Ascending aorta (tissue), 2 donors: ENCODE data around the gene DHRS7B. TPM values are rescaled to one million over a fixed set of nuclear protein-coding genes. Genes with fewer than 3 reads are reported as not detected.

Experiments
- DNase-seq, 2 donors: peaks; one replicate each; pipeline ENCODE4 v3.0.0-alpha.2; 2019; ENCODE audit warnings: low spot score in 2 of 2
- H3K27ac ChIP-seq, 2 donors: fragments of 200-600 bp; sonication (generic); one replicate each; pipeline ENCODE4 v1.5.1; 2016 to 2017; ENCODE audit warnings: mild to moderate bottlenecking in 1 of 2
- H3K27me3 ChIP-seq: fragments of 200-600 bp; sonication (generic); one replicate; pipeline ENCODE4 v1.5.1; 2017
- H3K36me3 ChIP-seq, 2 donors: fragments of 200-600 bp; sonication (generic); one replicate each; pipeline ENCODE4 v1.5.1; 2016
- H3K4me1 ChIP-seq, 2 donors: fragments of 200-600 bp; sonication (generic); one replicate each; pipeline ENCODE4 v1.5.1; 2016 to 2017; ENCODE audit warnings: mild to moderate bottlenecking in 1 of 2
- H3K4me3 ChIP-seq, 2 donors: fragments of 200-600 bp; sonication (generic); one replicate each; pipeline ENCODE4 v1.5.1; 2016 to 2017; ENCODE audit warnings: mild to moderate bottlenecking in 1 of 2
- H3K9me3 ChIP-seq, 2 donors: fragments of 200-600 bp; sonication (generic); one replicate each; pipeline ENCODE4 v1.5.1; 2016
- intact Hi-C: fragments of 100-400 bp; cut with DNase I; formaldehyde crosslinking; loops from one replicate; pipeline ENCODE4 v1.15.1; 2023
- total RNA-seq: library from RNA; depleted of rRNA; stranded (reverse); fragments of >200 nt; gene quantifications from one replicate; pipeline ENCODE4 v1.1.0, GENCODE V29; 2016
- TF ChIP-seq, protein P1 (sequence below), 3 experiments: fragments of 200-600 bp in 2 of 3; fragments of 450-650 bp in 1 of 3; sonication (generic) in 2 of 3; IDR thresholded peaks; one replicate each; pipeline ENCODE4 v1.5.1; 2016 to 2019; ENCODE audit warnings: antibody characterized with exemption in 3 of 3, mild to moderate bottlenecking in 1 of 3, moderate library complexity in 1 of 3

DHRS7B gene
- total RNA-seq, 1 donor from 2014 or later, result 89.5 TPM

- peaks cover 17 to 22% of the 10 kb centered on the region in 2 donors for H3K36me3 ChIP-seq
- no peaks in the 10 kb centered on the region for H3K9me3 ChIP-seq
- no peak overlapping the region for H3K27ac ChIP-seq
- H3K4me3 ChIP-seq, result no peak overlapping the region
- intact Hi-C loops, result no loop called here
- H3K27me3 ChIP-seq, result no peaks in the 10 kb centered on the region
- DNase-seq, result no peak
- peaks cover 8 to 42% of the 10 kb centered on the region in 2 donors for H3K4me1 ChIP-seq
- TF ChIP-seq, protein P1, sequence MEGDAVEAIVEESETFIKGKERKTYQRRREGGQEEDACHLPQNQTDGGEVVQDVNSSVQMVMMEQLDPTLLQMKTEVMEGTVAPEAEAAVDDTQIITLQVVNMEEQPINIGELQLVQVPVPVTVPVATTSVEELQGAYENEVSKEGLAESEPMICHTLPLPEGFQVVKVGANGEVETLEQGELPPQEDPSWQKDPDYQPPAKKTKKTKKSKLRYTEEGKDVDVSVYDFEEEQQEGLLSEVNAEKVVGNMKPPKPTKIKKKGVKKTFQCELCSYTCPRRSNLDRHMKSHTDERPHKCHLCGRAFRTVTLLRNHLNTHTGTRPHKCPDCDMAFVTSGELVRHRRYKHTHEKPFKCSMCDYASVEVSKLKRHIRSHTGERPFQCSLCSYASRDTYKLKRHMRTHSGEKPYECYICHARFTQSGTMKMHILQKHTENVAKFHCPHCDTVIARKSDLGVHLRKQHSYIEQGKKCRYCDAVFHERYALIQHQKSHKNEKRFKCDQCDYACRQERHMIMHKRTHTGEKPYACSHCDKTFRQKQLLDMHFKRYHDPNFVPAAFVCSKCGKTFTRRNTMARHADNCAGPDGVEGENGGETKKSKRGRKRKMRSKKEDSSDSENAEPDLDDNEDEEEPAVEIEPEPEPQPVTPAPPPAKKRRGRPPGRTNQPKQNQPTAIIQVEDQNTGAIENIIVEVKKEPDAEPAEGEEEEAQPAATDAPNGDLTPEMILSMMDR (IDR thresholded peaks at IDR 0.05), result no peak
These were observed 81.6 kb downstream of the DHRS7B start for GRCh38 chr17:21208352-21208751.

GRCh38 chr17:21209511-21210175, 82.9 kb downstream of the DHRS7B start:
- Histone ChIP-seq H3K9me3 (no peaks in the 10 kb centered on the region), H3K4me1 (peaks cover 8 to 35% of the 10 kb centered on the region in 2 donors), H3K4me3 (no peak overlapping the region), H3K27me3 (no peaks in the 10 kb centered on the region), H3K36me3 (peaks cover 17 to 22% of the 10 kb centered on the region in 2 donors), H3K27ac (no peak overlapping the region)
- DNase-seq, result no peak
- TF ChIP-seq, protein P1 (IDR thresholded peaks at IDR 0.05), result no peak
- intact Hi-C loops, result no loop called here

DNA sequence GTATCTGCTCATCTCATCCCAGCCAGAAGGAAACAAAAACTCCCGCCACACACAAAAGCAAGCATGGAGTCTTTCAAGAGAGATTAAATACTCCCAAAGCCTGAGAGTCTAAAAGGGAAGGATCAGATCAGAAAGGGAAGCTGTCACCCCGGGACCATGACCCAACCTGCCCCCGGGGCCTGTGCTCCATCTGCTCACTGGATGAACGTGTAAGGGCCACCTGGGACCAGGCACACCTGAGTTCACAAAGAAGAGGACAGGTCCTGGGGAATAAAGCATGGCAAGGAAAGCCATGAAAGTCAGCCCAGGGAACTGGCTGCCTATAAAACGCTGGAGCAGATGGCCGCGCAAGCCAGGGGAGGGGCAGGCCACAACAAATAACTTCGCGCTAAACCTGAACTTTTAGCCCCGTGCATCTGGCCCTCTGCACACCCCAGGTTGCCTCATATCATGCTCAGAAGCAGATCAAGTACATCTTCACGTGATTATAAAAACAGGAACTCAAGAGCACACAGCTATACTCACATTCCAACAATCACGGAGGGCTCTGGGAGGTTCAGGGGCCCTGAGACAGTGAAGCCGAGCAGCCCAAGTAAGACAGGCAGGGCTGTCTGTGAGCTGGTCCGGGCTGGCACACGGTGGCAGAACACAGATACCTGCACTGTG, 83.8 kb downstream of the DHRS7B start:
- H3K4me3 ChIP-seq, result no peak overlapping the region
- H3K4me1 ChIP-seq, result peaks cover 8 to 34% of the 10 kb centered on the region in 2 donors
- no peak for DNase-seq
- H3K36me3 ChIP-seq, result peaks cover 17 to 22% of the 10 kb centered on the region in 2 donors
- H3K9me3 ChIP-seq, result no peaks in the 10 kb centered on the region
- intact Hi-C loops, result no loop called here
- TF ChIP-seq, protein P1 (IDR thresholded peaks at IDR 0.05), result no peak
- H3K27ac ChIP-seq, result no peak overlapping the region
- no peaks in the 10 kb centered on the region for H3K27me3 ChIP-seq

DNA sequence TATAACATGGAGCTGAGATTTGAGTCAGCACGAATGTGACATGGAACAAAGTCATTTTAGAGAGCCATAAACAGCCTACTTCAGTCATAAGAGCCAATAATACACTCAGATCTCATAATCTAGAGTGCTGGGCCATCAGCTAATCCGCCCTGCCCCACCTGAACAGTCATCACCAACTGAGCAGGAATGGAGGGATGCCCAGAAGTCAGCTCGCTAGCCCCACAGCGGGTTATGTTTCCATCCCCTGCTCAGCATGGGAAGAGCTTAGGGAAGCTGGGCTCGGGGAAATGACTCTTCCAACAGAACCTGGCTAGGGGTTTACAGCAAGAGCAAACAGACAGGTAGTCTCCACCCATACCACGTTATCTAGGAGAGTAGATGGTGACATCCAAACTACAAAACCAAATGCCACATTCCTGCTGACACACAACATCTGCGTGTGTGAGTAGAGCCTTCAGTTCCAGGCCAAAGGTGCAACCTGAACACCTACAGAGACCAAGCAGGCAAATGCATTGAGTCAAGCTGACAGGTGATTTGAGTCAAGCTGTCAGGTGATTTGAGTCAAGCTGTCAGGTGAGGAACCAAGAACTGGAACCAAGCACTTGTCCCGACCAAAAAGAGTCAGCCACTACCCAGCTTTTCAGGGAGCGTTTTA, 85.2 kb downstream of the DHRS7B start:
- Histone ChIP-seq H3K36me3 (peaks cover 17 to 22% of the 10 kb centered on the region in 2 donors), H3K27me3 (no peaks in the 10 kb centered on the region), H3K27ac (no peak overlapping the region), H3K4me1 (peaks cover 8 to 34% of the 10 kb centered on the region in 2 donors), H3K9me3 (no peaks in the 10 kb centered on the region), H3K4me3 (peak overlapping the region in 1 of 2 donors; percentile 96)
- DNase-seq, result no peak
- TF ChIP-seq, protein P1 (IDR thresholded peaks at IDR 0.05), result no peak
- intact Hi-C loops, result no loop called here

- Histone ChIP-seq H3K27me3 (no peaks in the 10 kb centered on the region), H3K4me3 (peak overlapping the region; percentile 84 to 96), H3K9me3 (no peaks in the 10 kb centered on the region), H3K36me3 (peaks cover 17 to 22% of the 10 kb centered on the region in 2 donors), H3K4me1 (peaks cover 8 to 34% of the 10 kb centered on the region in 2 donors), H3K27ac (peak overlapping the region; percentile 95 to 97)
- intact Hi-C loops, result no loop called here
- DNase-seq, result no peak
- TF ChIP-seq, protein P1 (IDR thresholded peaks at IDR 0.05), result no peak
These were observed 86.3 kb downstream of the DHRS7B start for GRCh38 chr17:21212826-21213637.
